ENCODE measurements around the gene UGGT1. TPM values are rescaled to one million over a fixed set of nuclear protein-coding genes. Genes with fewer than 3 reads are reported as not detected.

UGGT1 gene
- total and polyA plus RNA-seq, 2 experiments from 2014 or later = 11.5 to 65.0 TPM

GRCh38 chr2:128069769-128070168 lies 21.2 kb upstream of the UGGT1 start:
- Mint-ChIP-seq H3K4me3 (no peak overlapping the region), H3K27ac (no peak overlapping the region), H3K36me3 (ENCODE audit: low read depth) (no peaks in the 10 kb centered on the region), H3K27me3 (ENCODE audit: insufficient read depth, low read depth, poor library complexity) (peaks cover 4% of the 10 kb centered on the region), H3K9me3 (no peaks in the 10 kb centered on the region), H3K4me1 (no peaks in the 10 kb centered on the region)
- no peak overlapping the region for H3K4me3 ChIP-seq
- no peaks in the 10 kb centered on the region for H3K9me2 ChIP-seq (ENCODE audit: insufficient read depth)
- H3K4me2 ChIP-seq = no peak overlapping the region
- DNase-seq (ENCODE audit: low spot score) (no peak), ATAC-seq (no peak)
- no peak for TF ChIP-seq CTCF (conservative IDR thresholded peaks at IDR 0.05; ENCODE audit: low read depth in 2 of 2)
- no peak for TF ChIP-seq JUNB (IDR thresholded peaks at IDR 0.05; ENCODE audit: unreplicated experiment)
- no peak for TF ChIP-seq STAT1 (IDR thresholded peaks at IDR 0.05; ENCODE audit: unreplicated experiment)
- TF ChIP-seq ZNF462 (CRISPR knock-in tag; IDR thresholded peaks at IDR 0.05) = no peak
- no peaks in the 10 kb centered on the region for H3K4me1 ChIP-seq (ENCODE audit: insufficient read depth)
- no peaks in the 10 kb centered on the region for H3F3A ChIP-seq (replicated peaks; ENCODE audit: low read depth)
- no peaks in the 10 kb centered on the region for H4K20me1 ChIP-seq (replicated peaks; ENCODE audit: insufficient read depth)
- no peak overlapping the region for H3K27ac ChIP-seq (ENCODE audit: low read depth)
- no peaks in the 10 kb centered on the region for H3K27me3 ChIP-seq (ENCODE audit: insufficient read depth)
- H3K79me2 ChIP-seq (replicated peaks; ENCODE audit: insufficient read depth) = no peaks in the 10 kb centered on the region
- no peaks in the 10 kb centered on the region for H3K36me3 ChIP-seq (ENCODE audit: insufficient read depth)
- no peak overlapping the region for H2AFZ ChIP-seq

GRCh38 chr2:128073278-128073677 lies 17.7 kb upstream of the UGGT1 start:
- Histone ChIP-seq H3K27me3 (ENCODE audit: insufficient read depth) (no peaks in the 10 kb centered on the region), H2AFZ (no peak overlapping the region), H3K27ac (ENCODE audit: low read depth) (no peak overlapping the region), H3K4me3 (no peak overlapping the region), H3K79me2 (replicated peaks; ENCODE audit: insufficient read depth) (no peaks in the 10 kb centered on the region), H3K4me2 (no peak overlapping the region), H4K20me1 (replicated peaks; ENCODE audit: insufficient read depth) (no peaks in the 10 kb centered on the region), H3K36me3 (ENCODE audit: insufficient read depth) (no peaks in the 10 kb centered on the region), H3F3A (replicated peaks; ENCODE audit: low read depth) (no peaks in the 10 kb centered on the region), H3K4me1 (ENCODE audit: insufficient read depth) (no peaks in the 10 kb centered on the region), H3K9me2 (ENCODE audit: insufficient read depth) (no peaks in the 10 kb centered on the region)
- no peak overlapping the region for H3K27ac Mint-ChIP-seq
- DNase-seq (ENCODE audit: low spot score) = no peak
- H3K4me1 Mint-ChIP-seq = no peaks in the 10 kb centered on the region
- no peak for ATAC-seq
- peaks cover 4% of the 10 kb centered on the region; the same call in 1 of the 3 replicates for H3K9me3 Mint-ChIP-seq
- peaks cover 1% of the 10 kb centered on the region for H3K27me3 Mint-ChIP-seq (ENCODE audit: insufficient read depth, low read depth, poor library complexity)
- TF ChIP-seq ZNF331 (CRISPR knock-in tag; IDR thresholded peaks at IDR 0.05; ENCODE audit: low read depth) (no peak), CREB1 (CRISPR knock-in tag; IDR thresholded peaks at IDR 0.05; ENCODE audit: low read depth) (no peak), REST (IDR thresholded peaks at IDR 0.05; ENCODE audit: unreplicated experiment) (no peak), POLR2AphosphoS5 (IDR thresholded peaks at IDR 0.05; ENCODE audit: low read depth) (no peak)
- no peak overlapping the region for H3K4me3 Mint-ChIP-seq
- no peaks in the 10 kb centered on the region for H3K36me3 Mint-ChIP-seq (ENCODE audit: low read depth)
